HG03060 (cell line): ENCODE results near the gene UGT8.
"Not testable (repeated sequence)": the region's sequence is repeated elsewhere in the genome, so short reads cannot be mapped to it uniquely, and the experiment has no call there.

Experiments used
- ATAC-seq: cut with Tn5 transposase; IDR thresholded peaks from one replicate; pipeline ENCODE4 v1.9.1; 2021; ENCODE audit warnings: low read depth, moderate number of reproducible peaks; ENCODE audit not compliant: unreplicated experiment

The UGT8 gene, protein sequence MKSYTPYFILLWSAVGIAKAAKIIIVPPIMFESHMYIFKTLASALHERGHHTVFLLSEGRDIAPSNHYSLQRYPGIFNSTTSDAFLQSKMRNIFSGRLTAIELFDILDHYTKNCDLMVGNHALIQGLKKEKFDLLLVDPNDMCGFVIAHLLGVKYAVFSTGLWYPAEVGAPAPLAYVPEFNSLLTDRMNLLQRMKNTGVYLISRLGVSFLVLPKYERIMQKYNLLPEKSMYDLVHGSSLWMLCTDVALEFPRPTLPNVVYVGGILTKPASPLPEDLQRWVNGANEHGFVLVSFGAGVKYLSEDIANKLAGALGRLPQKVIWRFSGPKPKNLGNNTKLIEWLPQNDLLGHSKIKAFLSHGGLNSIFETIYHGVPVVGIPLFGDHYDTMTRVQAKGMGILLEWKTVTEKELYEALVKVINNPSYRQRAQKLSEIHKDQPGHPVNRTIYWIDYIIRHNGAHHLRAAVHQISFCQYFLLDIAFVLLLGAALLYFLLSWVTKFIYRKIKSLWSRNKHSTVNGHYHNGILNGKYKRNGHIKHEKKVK

DNA sequence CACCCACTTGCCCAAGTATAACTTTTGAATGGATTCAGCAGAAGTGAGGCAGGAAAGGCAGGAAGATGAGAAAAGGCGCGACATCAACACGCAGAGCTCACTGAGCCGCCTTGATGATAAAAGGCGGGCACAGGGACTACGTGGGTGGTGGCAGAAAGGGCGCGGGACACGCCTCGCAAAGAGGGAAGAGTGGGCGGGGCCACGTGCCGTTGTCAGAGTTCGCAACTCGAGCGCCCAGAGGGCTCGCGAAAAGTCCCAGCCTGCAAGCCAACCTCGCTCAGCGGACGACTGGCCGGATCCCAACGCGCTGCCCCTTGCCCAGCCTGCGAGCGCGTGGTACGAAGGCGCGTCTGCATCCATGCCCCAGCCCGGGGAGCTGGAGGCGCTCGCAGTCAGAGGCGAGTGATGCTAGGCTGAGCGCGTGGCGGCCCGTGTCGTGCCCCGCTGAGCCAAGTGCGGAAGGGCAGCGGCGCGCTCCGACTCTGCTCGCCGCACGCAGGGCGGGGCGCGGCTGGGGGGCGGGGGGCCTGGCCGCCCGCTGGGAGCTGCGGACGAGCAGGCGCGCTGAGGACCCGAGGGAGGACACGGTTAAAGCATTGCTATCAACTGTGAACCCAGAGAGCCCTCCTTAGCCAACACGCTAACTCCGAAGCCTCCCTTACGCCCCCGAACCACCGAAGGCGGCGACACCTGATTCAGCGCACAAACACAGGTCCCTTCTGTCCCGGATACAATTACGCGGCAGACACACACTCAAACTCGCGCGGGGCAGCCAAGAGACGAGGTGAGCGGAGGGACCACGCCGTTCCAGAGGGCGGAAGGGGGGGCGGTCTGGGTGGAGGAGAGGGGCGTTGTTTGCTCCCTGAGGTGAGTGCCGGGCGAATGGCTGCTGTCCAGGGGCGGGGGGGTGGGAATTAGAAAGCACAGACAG lies at the start of gene UGT8:
Gene UGT8, plus strand, starts transcription at position 617 of the 931 bp plus-strand sequence. CDS start 24,074 bp downstream, outside the sequence.
- ATAC-seq, result no peak

DNA sequence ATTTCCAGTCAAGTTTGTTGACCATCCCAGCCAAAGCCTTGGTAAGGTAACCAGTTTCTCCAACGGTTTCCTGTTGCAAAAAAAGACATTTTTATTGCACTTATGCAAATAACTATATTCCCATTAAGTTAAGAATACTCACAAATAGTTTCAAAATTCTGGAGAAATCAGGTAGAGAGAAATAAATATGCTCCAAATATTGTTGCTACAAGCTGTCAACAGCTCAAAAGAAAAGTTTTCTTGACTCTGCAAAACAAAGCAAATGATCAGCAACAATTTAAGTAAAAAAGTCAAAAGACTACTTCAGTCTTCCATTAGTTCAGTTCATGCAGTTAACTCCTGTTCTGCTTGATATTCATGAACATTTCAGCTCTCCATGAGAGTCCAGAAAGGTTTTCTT lies 49.0 kb upstream of the UGT8 start:
- no peak for ATAC-seq

DNA sequence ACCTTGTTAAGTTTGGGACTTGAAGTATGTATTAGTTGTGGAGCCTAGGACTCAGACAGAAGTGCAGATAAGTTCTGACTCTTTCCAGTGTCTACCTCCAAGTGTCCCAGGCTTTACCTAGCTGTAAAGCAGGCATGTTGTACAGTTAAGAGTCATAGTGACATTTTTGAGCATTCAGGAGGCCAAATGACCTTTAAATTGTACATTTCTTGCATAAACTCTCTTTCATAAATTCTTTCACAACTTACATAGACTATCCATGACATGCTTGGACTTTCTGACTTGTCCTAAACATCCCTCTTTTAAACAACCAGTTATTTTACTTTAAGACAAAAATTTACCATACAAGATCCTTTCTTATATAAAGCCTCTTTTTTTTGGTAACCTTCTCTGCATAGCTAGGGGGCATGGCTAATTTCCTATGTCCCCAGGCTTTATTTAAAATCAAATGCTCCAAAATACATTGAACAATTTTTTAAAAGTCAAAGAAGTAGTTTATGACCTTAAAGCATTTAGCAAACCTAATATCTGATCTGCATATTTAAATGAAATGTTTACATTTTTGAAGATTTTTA lies 40.1 kb upstream of the UGT8 start:
- no peak for ATAC-seq

DNA sequence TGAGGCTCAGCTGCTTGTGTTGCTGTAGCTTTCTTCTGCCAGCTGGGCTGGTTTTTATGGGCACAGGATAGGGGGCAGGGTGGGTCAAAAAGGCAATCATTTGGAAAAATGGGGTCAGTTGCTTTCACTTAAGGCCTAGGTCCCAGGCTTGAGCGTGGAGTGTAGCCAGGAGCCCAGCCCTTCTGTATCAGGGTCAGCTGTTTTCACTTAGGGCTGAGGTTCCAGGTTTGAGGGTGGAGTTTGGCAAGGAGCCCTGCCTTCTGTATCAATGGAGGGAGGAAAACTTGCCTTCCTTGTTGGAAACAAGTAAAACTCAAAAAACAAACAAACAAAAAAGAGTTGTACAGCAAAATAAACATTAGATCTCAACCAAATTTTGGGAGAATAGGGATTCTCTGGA lies 37.0 kb upstream of the UGT8 start:
- ATAC-seq, result no peak

DNA sequence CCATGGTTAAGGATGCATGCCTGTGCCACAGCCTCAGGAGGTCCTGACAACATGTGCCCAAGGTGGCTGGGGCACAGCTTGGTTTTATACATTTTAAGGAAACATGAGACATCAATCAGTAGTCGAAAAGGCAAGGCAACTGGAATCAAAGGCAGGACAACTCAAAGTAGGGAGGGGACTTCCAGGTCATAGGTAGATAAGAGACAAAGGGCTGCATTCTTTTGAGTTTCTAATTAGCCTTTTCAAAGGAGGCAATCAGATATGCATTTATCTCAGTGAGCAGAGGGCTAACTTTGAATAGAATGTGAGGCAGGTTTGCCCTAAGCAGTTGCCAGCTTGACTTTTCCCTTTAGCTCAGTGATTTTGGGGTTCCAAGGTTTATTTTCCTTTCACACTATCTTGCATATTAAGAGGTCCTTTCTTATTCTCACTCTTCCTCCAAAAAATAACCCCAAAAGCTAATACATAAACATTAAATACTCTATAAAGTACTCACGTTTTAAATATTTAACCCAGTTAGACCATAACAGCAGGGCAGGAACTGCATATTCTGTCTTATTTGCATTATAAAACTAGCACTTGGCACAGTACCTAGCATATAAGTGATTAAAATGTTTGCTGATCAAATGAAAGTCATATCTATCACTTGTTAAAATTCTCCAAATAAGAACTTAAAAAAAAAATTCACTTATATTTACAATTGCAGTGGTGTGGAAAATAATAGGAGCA lies 36.3 kb upstream of the UGT8 start:
- no peak for ATAC-seq

DNA sequence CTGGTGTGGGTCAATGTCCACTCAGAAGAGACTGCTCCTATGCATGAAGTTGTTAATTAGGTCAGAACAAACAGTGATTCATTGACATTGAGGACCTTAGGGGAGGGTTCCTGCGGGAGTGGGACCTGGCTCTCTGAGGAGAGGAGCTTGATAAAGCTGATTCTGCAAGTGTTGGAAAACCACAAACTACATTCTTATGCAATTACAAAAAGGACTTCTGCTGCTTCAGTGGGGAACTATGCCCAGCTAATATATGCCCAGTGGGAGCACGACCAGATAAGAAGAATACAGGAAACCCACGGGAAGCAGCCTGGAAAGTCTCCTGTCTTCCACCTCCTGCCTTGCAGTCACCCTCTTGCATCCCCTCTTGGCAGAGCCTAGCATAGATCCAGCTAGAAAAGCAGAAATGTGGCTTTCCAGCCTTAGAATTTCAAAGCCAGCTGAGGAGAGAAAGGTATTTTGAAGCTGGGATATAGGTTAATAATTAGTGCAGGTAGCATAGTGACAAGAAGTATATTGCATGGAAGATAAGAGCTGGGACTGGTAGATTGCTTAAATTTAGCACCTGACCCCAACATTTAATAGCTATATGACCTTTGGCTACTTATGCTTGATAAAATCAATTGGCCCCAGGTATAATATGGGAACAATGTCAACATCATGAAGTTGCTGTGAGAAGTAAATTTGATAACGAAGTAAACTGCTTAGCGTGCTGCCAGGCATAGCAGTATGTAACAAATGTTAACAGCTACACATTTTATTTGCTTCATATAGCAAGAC lies 34.9 kb upstream of the UGT8 start:
- ATAC-seq, result no peak

DNA sequence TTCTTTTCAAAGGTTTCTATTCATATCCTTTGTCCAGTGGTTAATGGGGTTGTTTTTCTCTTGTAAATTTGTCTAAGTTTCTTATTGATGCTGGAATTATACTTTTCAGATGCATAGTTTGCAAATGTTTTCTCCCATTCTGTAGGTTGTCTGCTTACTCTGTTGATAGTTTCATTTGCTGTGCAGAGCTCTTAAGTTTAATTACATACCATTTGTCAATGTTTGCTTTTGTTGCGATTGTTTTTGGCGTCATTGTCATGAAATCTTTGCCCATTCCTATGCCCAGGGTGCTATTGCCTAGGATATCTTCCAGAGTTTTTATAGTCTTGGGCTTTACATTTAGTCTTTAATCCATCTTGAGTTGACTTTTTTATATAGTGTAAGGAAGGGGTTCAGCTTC lies 21.2 kb upstream of the UGT8 start:
- ATAC-seq, result no peak

DNA sequence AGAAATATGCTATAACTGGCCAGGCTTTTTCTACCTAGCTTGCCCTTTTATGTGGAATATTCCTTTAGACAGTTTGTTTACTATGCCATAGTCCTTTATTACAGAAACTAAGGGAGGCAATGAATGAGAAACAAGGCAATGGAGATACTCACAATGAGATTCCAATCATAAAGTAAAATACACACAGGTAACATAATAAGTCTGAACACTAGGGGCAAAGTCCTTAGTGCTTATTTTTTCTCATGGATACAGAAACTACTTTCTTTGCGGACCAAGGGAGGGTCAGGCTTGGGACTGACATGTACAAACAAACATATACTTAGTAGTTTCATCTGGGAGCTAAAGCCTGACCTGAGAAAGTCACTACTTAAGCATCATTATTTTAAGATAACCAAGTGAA lies 16.0 kb upstream of the UGT8 start:
- no peak for ATAC-seq

DNA sequence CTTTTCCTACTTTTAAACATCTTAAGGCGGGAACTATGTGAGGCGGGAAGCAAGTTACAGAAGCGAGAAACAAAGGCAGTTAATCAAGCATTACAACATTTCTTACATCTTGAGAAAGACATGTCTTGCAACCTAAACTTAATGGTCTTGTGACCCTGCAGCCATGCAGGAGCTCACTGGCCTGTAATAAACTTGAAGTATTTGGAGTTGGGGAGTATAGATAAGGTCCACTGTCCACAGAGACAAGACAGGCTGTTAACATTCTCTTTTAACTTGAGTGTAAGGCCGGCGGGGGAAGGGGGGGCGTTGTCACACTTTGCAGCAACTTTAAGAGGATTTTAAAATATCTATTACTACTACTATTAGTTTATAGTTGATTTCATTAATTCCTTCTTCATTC lies 10.3 kb upstream of the UGT8 start:
- ATAC-seq, result no peak

DNA sequence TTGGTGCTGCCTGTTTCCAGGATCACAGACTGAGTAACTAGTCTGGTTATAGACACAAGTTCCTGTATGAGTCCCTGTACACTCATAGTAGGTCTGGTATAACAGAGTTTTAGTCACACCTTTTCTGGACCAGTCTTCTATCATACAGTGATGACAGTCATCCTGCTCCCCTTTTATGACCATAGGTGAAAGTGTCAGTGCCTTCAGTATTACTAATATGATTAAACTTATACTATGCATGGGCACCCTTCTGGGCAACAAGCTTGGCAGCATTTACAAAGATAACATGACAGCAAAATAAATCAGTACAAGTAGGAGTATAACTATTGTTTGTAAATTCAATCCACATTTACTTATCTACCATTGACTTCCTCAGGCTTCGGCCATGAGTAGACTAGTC lies 8.2 kb upstream of the UGT8 start:
- not testable (repeated sequence) for ATAC-seq

DNA sequence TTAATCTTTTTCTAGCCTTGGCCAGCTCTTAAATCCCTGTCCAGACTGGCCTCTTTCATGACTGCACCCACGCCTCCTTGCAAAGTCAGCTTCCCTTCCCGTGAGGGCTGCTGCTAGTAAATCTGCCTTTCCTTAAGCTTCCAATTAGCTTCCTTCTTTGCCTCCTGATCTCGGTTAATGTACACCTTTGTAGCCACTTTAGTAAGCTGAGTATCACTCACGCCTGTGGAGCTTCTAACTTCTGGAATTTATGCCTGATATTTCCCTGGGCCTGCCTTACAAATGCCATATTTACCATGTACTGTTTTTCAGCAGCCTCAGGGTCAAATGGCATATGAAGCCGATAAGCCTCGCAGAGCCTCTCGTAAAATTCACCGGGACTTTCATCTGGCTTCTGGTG lies 5.1 kb upstream of the UGT8 start:
- ATAC-seq, result no peak

DNA sequence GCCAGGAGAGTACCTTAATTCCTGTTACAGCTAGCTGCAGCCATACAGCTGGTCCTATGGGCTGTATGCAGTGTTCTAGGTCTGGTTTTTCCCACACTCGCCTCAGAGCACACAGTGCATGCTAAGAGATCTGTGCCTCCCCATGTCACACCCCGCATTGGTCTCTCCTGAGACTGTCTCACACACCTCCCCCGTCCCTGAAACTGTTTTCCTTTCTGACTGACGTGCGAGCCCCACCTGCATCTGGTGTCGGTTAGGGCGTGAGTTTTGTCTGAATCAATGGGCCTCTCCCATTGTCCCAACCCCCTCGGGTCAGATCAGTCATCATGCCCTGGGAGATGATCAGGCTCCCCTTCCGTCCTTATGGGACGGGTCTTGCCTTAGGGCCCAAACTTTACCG lies 3.4 kb upstream of the UGT8 start:
- no peak for ATAC-seq

DNA sequence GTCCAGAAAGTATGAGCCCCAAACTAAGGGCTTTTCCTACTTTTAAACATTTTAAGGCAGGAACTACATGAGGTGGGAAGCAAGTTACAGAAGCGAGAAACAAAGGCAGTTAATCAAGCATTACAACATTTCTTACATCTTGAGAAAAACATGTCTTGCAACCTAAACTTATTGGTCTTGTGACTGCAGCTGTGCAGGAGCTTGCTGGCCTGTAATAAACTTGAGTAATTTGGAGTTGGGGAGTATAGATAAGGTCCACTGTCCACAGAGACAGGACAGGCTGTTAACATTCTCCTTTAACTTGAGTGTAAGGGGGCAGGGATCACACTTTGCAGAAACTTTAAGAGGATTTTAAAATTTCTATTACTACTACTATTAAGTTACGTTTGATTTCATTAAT lies 2.7 kb upstream of the UGT8 start:
- no peak for ATAC-seq

DNA sequence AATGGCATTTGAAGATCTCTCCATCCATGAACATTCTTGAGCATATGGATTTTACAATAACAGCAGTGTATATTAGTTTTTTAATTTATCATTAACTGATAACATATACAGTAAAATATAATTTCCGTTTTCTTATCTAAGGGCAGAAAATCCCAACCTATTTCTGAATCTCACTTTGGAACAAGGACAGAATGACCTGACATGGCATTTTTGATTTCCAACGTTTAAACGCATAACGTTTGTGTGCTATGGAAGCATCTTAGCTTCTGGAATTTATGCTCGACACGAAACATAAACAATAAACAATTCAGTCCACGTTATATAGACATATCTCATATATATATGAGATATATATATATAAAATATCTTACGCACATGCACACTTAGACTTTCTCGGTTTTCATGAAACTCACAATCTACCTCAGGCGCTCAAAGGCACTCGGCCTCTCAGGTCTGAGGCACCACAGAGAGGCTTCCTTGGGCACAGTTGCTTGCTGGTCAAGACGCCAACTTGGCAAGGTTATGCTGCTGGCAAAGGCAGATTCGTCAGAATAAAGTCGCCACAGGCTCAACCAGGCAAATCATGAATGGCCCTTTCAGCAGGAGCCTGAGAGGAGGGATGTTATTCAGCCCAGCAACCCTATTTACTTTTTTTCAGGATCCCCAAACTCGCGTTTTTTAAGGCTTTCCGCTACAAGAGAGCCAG lies 1.0 kb upstream of the UGT8 start:
- ATAC-seq, result no peak

DNA sequence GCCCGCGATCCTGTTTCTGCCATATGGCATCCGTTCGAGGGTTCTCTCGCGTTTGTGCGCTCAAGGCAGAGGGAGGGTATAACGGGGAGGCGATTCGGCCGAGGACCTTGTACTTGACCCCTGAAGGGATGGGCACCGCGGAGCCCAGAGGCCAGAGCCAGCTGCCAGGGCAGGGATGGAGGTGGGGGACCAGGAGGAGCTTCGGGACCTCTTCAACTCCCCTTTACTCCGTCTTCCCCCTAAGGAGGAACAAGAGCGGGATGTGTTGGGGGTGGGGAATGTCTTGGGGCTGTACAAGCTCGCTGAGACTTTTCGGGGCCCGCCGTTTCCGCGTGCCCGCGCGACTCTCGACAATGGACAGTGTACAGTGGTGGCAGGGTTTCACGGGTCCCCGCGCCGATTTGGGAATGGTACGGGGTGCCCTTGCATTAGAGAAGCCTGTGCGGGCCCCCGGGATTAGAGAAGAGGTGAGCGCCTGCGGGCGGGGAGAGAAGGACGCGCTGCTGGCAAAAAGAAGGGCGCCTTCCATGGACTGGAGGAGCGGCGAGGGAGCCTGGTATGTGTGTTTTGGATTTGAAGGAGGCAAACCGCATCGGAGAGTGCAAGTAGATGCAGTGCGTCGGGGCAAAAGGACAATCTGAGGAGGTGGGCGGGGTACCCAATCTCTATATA lies 760 bp downstream of the UGT8 start:
- ATAC-seq, result no peak

DNA sequence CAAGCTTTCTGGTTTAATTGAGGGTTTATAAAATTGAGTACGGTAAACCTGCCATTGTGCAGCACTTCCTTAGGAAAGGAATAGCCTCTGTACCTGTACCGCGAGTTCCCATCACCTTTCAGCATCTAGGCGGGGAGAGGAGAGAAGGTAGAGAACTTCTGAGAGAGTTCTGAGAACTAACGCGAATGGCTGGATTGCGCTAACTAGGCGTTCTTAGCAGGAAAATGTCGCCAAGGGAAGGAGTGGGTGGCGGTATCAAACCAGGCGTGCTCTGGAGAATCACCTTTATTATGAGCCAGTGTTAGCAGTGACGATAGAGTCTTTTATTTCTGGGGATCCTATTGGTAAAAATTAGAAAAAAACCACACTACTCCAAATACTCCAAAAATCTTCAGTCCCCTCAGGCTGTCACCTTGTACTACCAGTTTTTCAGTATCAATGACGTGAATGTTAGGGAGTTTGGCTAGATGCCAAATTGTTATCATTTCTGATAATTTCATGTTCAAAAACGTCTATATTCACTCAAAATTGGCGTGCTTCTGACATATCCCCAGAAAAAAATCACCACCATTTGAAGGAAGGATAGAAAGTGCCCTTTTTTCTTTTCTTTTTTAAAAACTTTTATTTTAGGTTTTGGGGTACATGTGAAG lies 1.4 kb downstream of the UGT8 start:
- ATAC-seq, result no peak

DNA sequence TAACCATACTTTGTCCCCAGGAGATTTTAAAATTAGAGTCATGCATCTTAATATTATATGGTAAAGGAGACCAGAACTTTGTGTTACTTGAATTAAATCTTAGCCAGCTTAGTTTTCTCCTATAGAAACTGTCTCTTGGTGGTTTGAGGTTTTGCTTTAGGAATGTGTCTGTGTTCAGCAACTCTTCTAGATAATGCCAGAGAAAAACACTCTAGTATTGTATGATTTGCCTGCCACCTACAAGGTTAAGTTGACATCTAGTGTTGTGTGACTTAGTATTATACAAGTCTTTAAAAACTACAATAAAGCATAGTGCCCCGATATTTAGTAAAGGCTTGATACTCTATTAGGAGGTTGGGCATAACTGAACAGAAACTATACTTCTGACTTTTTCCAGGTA lies 2.1 kb downstream of the UGT8 start:
- ATAC-seq, result no peak
